Ovary (tissue), 9 donors: ENCODE results near the gene BMF. TPM values are rescaled to one million over a fixed set of nuclear protein-coding genes. Genes with fewer than 3 reads are reported as not detected.
A peak's percentile ranks its signal among the peaks of the same experiment; 100 is the strongest.

ENCODE experiments used
- DNase-seq, 5 donors: peaks; one replicate each; pipeline ENCODE4 v3.0.0-alpha.2; 2019 to 2020
- H3K27ac ChIP-seq, 2 donors: fragments of 200-600 bp; one replicate each; pipeline versions ENCODE4 v1.5.1 to v1.8.0; 2019 to 2022
- H3K27me3 ChIP-seq: fragments of 200-600 bp; one replicate; pipeline ENCODE4 v1.8.0; 2022
- H3K36me3 ChIP-seq: fragments of 200-600 bp; sonication (generic); one replicate; pipeline ENCODE4 v1.5.1; 2019
- H3K4me1 ChIP-seq: one replicate; pipeline ENCODE4 v1.8.1; 2013; ENCODE audit warnings: mild to moderate bottlenecking, moderate library complexity; ENCODE audit not compliant: insufficient read depth
- H3K4me3 ChIP-seq: fragments of 200-600 bp; sonication (generic); one replicate; pipeline ENCODE4 v1.5.1; 2017
- H3K9me3 ChIP-seq, 2 donors: fragments of 200-600 bp in 1 of 2; sonication (generic) in 1 of 2; one replicate each; pipeline versions ENCODE4 v1.5.1 to v1.8.1; 2013 to 2019; ENCODE audit warnings: mild to moderate bottlenecking in 1 of 2, moderate library complexity in 1 of 2
- EP300 ChIP-seq: sonication (generic); formaldehyde crosslinking; IDR thresholded peaks from one replicate; pipeline ENCODE4 v1.6.1; 2017; ENCODE audit warnings: antibody characterized with exemption
- POLR2A ChIP-seq: fragments of 450-650 bp; IDR thresholded peaks from one replicate; pipeline ENCODE4 v1.6.1; 2017; ENCODE audit warnings: antibody characterized with exemption, mild to moderate bottlenecking, moderate library complexity
- WGBS, 3 donors: extraction: QIAGEN DNeasy Blood & Tissue Kit in 1 of 3; methylation state at CpG; one replicate each; pipeline versions ENCODE4 v1.1.5 to v1.1.7; 2013 to 2017; 5-methylcytosine and 5-hydroxymethylcytosine counted together
- intact Hi-C, 4 donors: fragments of 100-400 bp; cut with DNase I; formaldehyde crosslinking; loops; one replicate each; pipeline versions ENCODE4 v1.11.0 to v1.15.1; 2022 to 2023
- polyA plus RNA-seq, 2 donors: library from polyadenylated mRNA; stranded (reverse); fragments of 200-250 nt in 1 of 2; fragments of 350-450 nt in 1 of 2; fragmentation: Illumina TruSeq in 1 of 2; extraction: RNeasy Lipid Tissue Mini Kit (QIAGEN cat#74804) in 1 of 2; gene quantifications; one replicate each; pipeline ENCODE4 v1.2.3, GENCODE V29; 2013 to 2014
- total RNA-seq, 7 donors: library from RNA; depleted of rRNA in 2 of 7; stranded (reverse); fragments of >200 nt in 2 of 7; fragmentation: NEBNext Ultra II Directional in 3 of 7; extraction: Animal tissue kit (Norgen Biotek cat#: 25700) in 3 of 7; gene quantifications; one replicate each; pipeline versions ENCODE4 v1.1.0 to v1.2.4, GENCODE V29; 2016 to 2023
- TF ChIP-seq, protein P1 (sequence below), 3 donors: fragments of 450-650 bp in 2 of 3; fragments of 200-600 bp in 1 of 3; IDR thresholded peaks; one replicate each; pipeline versions ENCODE4 v1.5.1 to v1.8.0; 2016 to 2022; ENCODE audit warnings: antibody characterized with exemption in 3 of 3, mild to moderate bottlenecking in 1 of 3
- donor health status: DM: no; HTN: no; CAD: no; lungs with moderate emphysema.
- donor health status: DM: no; HTN: no; CAD: no.
- donor health status: Bipolar disorder and iron deficiency.
- donor health status: DM: yes; HTN: yes; CAD: no.
- donor health status: DM: no; HTN: no; CAD: no.
- donor health status: DM: yes; HTN: yes; CAD: no.

Gene BMF
- total and polyA plus RNA-seq, 9 donors = 5.7 to 26.5 (median 17.2) TPM

DNA sequence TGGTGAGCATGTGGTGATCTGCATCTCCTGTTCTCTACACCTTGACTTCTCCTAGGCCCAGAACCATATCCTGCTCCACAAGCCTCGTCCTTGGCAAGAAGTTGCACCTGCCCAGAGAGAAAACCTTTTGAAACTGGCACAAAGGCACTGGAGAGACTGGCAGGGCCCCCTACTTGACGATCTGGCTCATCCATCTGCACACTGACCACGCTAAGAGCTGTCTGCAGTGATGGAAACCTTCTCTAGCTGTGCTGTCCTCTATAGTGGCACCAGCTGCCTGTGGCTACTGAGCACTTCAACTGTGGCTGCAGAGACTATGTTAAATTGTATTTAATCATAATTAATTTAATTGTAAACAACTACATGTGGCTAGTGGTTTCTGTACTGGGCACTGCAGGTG is 43.5 kb downstream of the BMF start:
- Histone ChIP-seq H3K4me3 (no peak overlapping the region), H3K4me1 (peaks cover 8% of the 10 kb centered on the region), H3K27me3 (no peaks in the 10 kb centered on the region), H3K36me3 (no peaks in the 10 kb centered on the region), H3K9me3 (no peaks in the 10 kb centered on the region), H3K27ac (no peak overlapping the region)
- no peak for TF ChIP-seq EP300
- TF ChIP-seq, protein P1, sequence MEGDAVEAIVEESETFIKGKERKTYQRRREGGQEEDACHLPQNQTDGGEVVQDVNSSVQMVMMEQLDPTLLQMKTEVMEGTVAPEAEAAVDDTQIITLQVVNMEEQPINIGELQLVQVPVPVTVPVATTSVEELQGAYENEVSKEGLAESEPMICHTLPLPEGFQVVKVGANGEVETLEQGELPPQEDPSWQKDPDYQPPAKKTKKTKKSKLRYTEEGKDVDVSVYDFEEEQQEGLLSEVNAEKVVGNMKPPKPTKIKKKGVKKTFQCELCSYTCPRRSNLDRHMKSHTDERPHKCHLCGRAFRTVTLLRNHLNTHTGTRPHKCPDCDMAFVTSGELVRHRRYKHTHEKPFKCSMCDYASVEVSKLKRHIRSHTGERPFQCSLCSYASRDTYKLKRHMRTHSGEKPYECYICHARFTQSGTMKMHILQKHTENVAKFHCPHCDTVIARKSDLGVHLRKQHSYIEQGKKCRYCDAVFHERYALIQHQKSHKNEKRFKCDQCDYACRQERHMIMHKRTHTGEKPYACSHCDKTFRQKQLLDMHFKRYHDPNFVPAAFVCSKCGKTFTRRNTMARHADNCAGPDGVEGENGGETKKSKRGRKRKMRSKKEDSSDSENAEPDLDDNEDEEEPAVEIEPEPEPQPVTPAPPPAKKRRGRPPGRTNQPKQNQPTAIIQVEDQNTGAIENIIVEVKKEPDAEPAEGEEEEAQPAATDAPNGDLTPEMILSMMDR (IDR thresholded peaks at IDR 0.05) = no peak
- TF ChIP-seq POLR2A = no peak
- intact Hi-C loops = no loop called here
- DNase-seq = peak in 1 of 5 donors; percentile 2
- 78 to 93% (median 86%) methylated on average over 3 of the region's 3 CpGs for WGBS, 3 donors

DNA sequence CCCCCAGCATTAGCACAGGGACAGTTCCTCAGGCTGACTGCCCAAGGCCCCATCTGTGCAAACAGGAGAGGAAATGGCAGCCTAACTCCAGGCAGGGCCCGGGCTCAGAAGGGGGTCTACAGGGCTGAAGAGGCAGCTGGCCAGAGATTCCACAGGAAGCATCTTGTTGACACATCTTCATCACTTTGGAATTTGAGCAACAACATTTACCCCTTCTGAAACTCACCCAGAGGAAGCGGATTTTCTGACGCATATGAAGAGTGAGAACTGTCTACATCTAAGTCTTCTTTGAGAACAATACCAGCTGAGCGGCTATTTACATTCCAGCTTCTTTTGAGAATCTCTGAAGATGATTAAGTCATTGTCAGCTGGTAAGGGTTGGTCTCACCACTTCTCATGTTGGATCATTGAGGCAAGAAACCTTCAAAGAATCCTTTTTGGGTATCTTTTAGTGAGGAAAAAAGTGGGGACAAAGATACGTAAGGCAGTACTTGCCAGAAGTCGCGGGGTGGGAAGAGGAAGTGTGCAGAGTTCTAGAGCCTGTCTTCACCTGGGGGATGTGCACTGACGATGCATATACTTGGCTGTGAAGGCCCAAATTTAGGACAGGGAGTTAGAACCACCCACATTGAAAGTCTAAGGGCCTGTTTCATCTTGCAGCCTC is 44.3 kb downstream of the BMF start:
- WGBS, 3 donors = 84 to 91% (median 89%) methylated on average over 8 of the region's 8 CpGs
- Histone ChIP-seq H3K27ac (no peak overlapping the region), H3K9me3 (no peaks in the 10 kb centered on the region), H3K36me3 (no peaks in the 10 kb centered on the region), H3K4me3 (no peak overlapping the region), H3K27me3 (no peaks in the 10 kb centered on the region), H3K4me1 (peaks cover 8% of the 10 kb centered on the region)
- TF ChIP-seq POLR2A (no peak), EP300 (no peak)
- TF ChIP-seq, protein P1 (IDR thresholded peaks at IDR 0.05) = no peak
- intact Hi-C loops = no loop called here
- peak in 1 of 5 donors; percentile 7 for DNase-seq

DNA sequence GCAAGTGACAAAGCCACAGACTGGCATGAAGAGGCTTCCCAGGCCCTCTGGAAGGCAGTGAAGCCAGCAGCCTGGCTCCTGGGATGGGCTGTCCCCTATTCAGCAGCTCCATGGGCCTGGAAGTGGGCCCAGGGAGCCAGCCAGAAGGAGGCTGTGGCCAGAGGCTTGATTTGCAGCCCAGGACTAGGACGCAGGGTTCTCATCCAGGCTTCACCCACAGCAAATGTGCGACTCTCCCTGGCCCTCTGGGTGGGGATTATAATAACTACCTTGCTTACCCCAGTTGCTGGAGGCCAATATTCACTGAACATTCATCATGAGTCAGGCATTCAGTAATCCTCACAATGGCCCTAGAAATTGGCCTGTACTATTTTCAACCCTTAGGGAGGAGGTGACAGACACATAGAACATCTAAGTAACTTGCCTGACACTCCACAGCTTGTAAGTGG is 45.1 kb downstream of the BMF start:
- no peaks in the 10 kb centered on the region for H3K9me3 ChIP-seq
- H3K27ac ChIP-seq = no peak overlapping the region

DNA sequence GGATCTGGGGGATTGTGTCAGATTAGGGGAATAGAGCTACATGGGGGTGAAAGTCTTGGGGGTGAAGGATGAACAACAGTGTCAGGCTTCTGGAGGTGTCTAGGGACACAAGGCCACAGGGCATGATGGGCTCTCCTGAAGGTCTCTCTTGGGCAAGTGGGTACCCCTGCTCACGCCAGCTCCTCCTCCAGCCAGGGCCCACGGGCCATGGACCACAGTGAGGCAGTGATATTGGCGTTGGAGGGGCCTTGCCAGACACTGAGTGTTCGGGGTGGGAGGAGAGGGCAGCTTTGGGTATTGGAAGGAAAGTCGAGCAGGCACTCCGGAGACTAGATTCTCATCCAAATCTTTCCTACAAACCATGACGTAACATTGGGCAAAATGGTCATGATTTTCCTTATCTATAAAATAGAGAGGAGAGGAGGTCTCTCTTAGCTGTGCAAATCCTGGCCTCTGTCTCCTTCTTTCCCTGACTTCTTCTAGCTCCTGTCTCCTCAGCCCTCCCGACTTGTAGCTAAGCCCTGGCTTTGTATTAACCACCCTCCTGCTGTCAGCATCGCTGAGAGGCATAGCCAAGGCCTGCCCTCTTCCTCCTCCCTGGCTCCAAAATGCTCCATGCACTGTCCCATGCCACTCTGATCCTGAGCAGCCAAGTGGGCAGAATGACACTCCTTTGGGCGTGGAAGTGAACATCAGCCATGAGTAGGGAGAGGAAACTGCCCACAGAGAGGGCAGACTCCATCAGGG is 45.7 kb downstream of the BMF start:
- intact Hi-C loops = no loop called here
- H3K4me1 ChIP-seq = no peaks in the 10 kb centered on the region
- WGBS, 3 donors = 91 to 92% (median 92%) methylated on average over 10 of the region's 10 CpGs
- DNase-seq = peak in 1 of 5 donors; percentile 4
- no peaks in the 10 kb centered on the region for H3K27me3 ChIP-seq
- no peaks in the 10 kb centered on the region for H3K36me3 ChIP-seq
- H3K27ac ChIP-seq = no peak overlapping the region
- no peak for TF ChIP-seq EP300
- TF ChIP-seq, protein P1 (IDR thresholded peaks at IDR 0.05) = no peak
- TF ChIP-seq POLR2A = no peak
- H3K4me3 ChIP-seq = no peak overlapping the region
- no peaks in the 10 kb centered on the region for H3K9me3 ChIP-seq

More for the DNA sequence above, 45.1 kb downstream of the BMF start:
- Histone ChIP-seq H3K27me3 (no peaks in the 10 kb centered on the region), H3K36me3 (no peaks in the 10 kb centered on the region), H3K4me1 (peaks cover 2% of the 10 kb centered on the region), H3K4me3 (no peak overlapping the region)
- peak in 1 of 5 donors; percentile 11 for DNase-seq
- TF ChIP-seq EP300 (no peak), POLR2A (no peak)
- TF ChIP-seq, protein P1 (IDR thresholded peaks at IDR 0.05) = no peak
- intact Hi-C loops = no loop called here
- WGBS, 3 donors = 92 to 100% (median 100%) methylated on average over 2 of the region's 2 CpGs
